SK-N-SH (cell line): ENCODE measurements around the gene KIF1A. TPM values are rescaled to one million over a fixed set of nuclear protein-coding genes. Genes with fewer than 3 reads are reported as not detected.

Source experiments
- CTCF ChIA-PET: fragments of 300-600, 350-600 bp; formaldehyde crosslinking; extraction: SDS; loops from one replicate; lab custom pipeline; 2021; lab: Yijun Ruan, JAX
- POLR2A ChIA-PET: fragments of 350-600 bp; sonication (Branson Sonifier 250); formaldehyde crosslinking; extraction: SDS; loops from one replicate; lab custom pipeline; 2020; ENCODE audit warnings: antibody characterized with exemption, inconsistent platforms; lab: Yijun Ruan, JAX
- DNase-seq: peaks from one replicate; pipeline ENCODE4 v3.0.0; 2012
- H2AFZ ChIP-seq: fragments of 200-600 bp; sonication (generic); 2 replicates; pipeline ENCODE4 v1.8.1; 2016; ENCODE audit warnings: antibody characterized with exemption, mild to moderate bottlenecking, low read depth
- H3F3A ChIP-seq: fragments of 200-600 bp; sonication (generic); replicated peaks from 2 replicates; pipeline ENCODE3; 2016; ENCODE audit warnings: antibody characterized with exemption, mild to moderate bottlenecking; ENCODE audit not compliant: insufficient read depth
- H3K27ac ChIP-seq, 2 experiments: fragments of 200-500 bp in 1 of 2; fragments of 200-600 bp in 1 of 2; sonication (Bioruptor generic) in 1 of 2; sonication (generic), shearing (Covaris generic) in 1 of 2; 2 replicates each; pipeline versions ENCODE4 v1.5.1 to v1.6.1; 2014 to 2016; ENCODE audit warnings: low read depth in 2 of 2, inconsistent platforms in 1 of 2, low read length in 1 of 2, mild to moderate bottlenecking in 1 of 2, mixed read lengths in 1 of 2
- H3K27me3 ChIP-seq: fragments of 200-600 bp; sonication (generic), shearing (Covaris generic); 2 replicates; pipeline ENCODE4 v1.6.1; 2016; ENCODE audit warnings: mixed run types; ENCODE audit not compliant: insufficient read depth
- H3K36me3 ChIP-seq, 2 experiments: fragments of 200-500 bp in 1 of 2; fragments of 200-600 bp in 1 of 2; sonication (Bioruptor generic) in 1 of 2; sonication (generic) in 1 of 2; replicated peaks in 1 of 2; 2 replicates each; pipeline versions ENCODE3 to v1.5.1; 2014 to 2016; ENCODE audit warnings: low read length in 1 of 2, mild to moderate bottlenecking in 1 of 2; ENCODE audit not compliant: insufficient read depth in 2 of 2, control insufficient read depth in 1 of 2
- H3K4me1 ChIP-seq, 2 experiments: fragments of 200-500 bp in 1 of 2; fragments of 200-600 bp in 1 of 2; sonication (Bioruptor generic) in 1 of 2; sonication (generic), shearing (Covaris generic) in 1 of 2; 2 replicates each; pipeline versions ENCODE4 v1.5.1 to v1.6.1; 2014 to 2016; ENCODE audit warnings: low read depth in 1 of 2, low read length in 1 of 2, mixed run types in 1 of 2; ENCODE audit not compliant: insufficient read depth in 2 of 2, control insufficient read depth in 1 of 2
- H3K4me2 ChIP-seq: fragments of 200-600 bp; sonication (generic), shearing (Covaris generic); 2 replicates; pipeline ENCODE4 v1.6.1; 2017; ENCODE audit warnings: mixed run types
- H3K4me3 ChIP-seq, 2 experiments: fragments of 200-500 bp in 1 of 2; fragments of 200-600 bp in 1 of 2; sonication (Bioruptor generic) in 1 of 2; sonication (generic), shearing (Covaris generic) in 1 of 2; 2 replicates each; pipeline versions ENCODE4 v1.5.1 to v1.8.1; 2014 to 2016; ENCODE audit warnings: low read depth in 2 of 2, inconsistent platforms in 1 of 2, low read length in 1 of 2, mild to moderate bottlenecking in 1 of 2, mixed read lengths in 1 of 2, moderate library complexity in 1 of 2
- H3K79me2 ChIP-seq: fragments of 200-600 bp; sonication (generic); 2 replicates; pipeline ENCODE4 v1.8.1; 2017; ENCODE audit warnings: mild to moderate bottlenecking; ENCODE audit not compliant: insufficient read depth
- H3K9ac ChIP-seq: fragments of 200-600 bp; sonication (generic); 2 replicates; pipeline ENCODE4 v1.6.1; 2017; ENCODE audit warnings: mixed run types
- H3K9me2 ChIP-seq: fragments of 200-600 bp; sonication (generic); 2 replicates; pipeline ENCODE4 v1.6.1; 2017; ENCODE audit warnings: mixed run types
- H3K9me3 ChIP-seq: fragments of 200-600 bp; sonication (generic); 2 replicates; pipeline ENCODE4 v1.6.1; 2017; ENCODE audit warnings: mixed run types, mild to moderate bottlenecking, moderate library complexity
- H4K20me1 ChIP-seq: fragments of 200-600 bp; sonication (generic); 2 replicates; pipeline ENCODE4 v1.6.1; 2017; ENCODE audit warnings: mild to moderate bottlenecking, mixed run types; ENCODE audit not compliant: insufficient read depth
- EP300 ChIP-seq, 2 experiments: IDR thresholded peaks; 2 replicates each; pipeline versions ENCODE4 v1.4.0 to v1.6.1; 2012; ENCODE audit warnings: borderline replicate concordance in 1 of 2, low read depth in 1 of 2, low read length in 1 of 2
- MEF2A ChIP-seq: IDR thresholded peaks from 2 replicates; pipeline ENCODE4 v1.4.0; 2012; ENCODE audit warnings: low read depth, borderline replicate concordance
- MXI1 ChIP-seq: IDR thresholded peaks from 2 replicates; pipeline ENCODE4 v1.6.1; 2012; ENCODE audit warnings: mild to moderate bottlenecking, low read depth, low read length, improper control_type of control experiment
- NRF1 ChIP-seq: IDR thresholded peaks from 2 replicates; pipeline ENCODE4 v1.6.1; 2012; ENCODE audit warnings: low read depth, mild to moderate bottlenecking, low read length
- POLR2AphosphoS5 ChIP-seq: IDR thresholded peaks from 2 replicates; pipeline ENCODE4 v1.6.1; 2012; ENCODE audit warnings: low read depth, low read length
- SIN3A ChIP-seq: IDR thresholded peaks from 2 replicates; pipeline ENCODE4 v1.6.1; 2012; ENCODE audit warnings: low read depth, mild to moderate bottlenecking, low read length, moderate library complexity, borderline replicate concordance
- TAF1 ChIP-seq: IDR thresholded peaks from 2 replicates; pipeline ENCODE4 v1.6.1; 2012; ENCODE audit warnings: low read depth, mild to moderate bottlenecking, low read length, moderate library complexity, borderline replicate concordance
- WGBS: methylation state at CpG from one replicate; pipeline ENCODE4 v1.1.6; 2017; ENCODE audit warnings: low lambda C conversion rate; 5-methylcytosine and 5-hydroxymethylcytosine counted together
- polyA plus RNA-seq, 3 experiments: library from polyadenylated mRNA; depleted of rRNA; stranded (reverse); fragments of >200 nt; gene quantifications; 2 replicates each; pipeline ENCODE4 v1.2.3, GENCODE V29; 2012
- TF ChIP-seq, protein P1 (sequence below): fragments of 200-600 bp; sonication (generic); IDR thresholded peaks from 2 replicates; pipeline ENCODE4 v1.6.1; 2017; ENCODE audit warnings: antibody characterized with exemption, mild to moderate bottlenecking, moderate library complexity
- TF ChIP-seq, protein P2 (sequence below): IDR thresholded peaks from 2 replicates; pipeline ENCODE4 v1.6.1; 2012; ENCODE audit warnings: mild to moderate bottlenecking, low read depth, low read length, moderate library complexity

KIF1A gene
- polyA plus RNA-seq, 1 of the 3 experiments (the other 2 are of a cell fraction): 0.21 TPM

DNA sequence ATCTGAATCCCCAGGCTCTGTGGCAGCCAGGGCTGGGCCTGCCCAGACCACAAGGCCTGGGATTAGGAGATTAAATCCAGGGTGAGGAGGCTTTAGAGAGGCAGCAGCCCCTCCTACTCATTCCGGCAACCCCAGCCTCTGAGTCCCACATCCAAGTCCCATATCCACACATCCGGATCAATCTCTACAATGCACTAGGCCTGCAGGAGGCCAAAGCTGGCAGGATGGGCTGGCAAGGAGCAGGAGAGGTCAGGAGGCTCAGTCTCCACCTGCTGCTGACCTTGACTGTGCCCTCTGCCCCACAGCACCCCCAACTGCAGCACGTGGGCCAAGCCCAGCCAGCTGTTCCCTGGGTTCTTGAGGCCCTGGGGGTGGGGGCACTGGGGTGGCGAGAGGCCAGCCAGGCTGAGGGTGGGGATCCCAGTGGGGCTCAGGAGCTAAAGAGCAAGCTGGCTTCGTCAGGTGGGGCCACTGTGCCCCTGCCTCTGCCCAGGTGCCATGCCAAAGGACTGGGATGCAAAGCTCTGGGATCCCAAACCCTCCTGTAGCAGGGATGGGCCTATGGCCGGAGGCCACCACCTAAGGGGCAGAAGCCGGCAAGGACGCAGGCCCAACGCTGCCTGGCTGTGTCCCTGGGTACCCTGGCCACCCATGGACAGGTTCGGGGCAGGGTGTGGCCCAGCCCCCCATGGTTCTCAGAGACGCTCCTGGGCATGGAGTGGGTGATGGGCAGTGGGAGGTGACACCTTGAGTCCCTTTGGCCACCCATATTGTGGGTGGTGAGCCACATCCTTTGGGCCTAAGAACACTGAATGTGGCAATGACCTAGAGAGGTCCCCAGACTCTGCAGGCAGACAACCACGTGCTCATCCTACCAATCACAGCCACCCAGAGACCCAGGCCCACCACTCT, 3.2 kb downstream of the KIF1A start:
- Histone ChIP-seq H3K9ac (no peak overlapping the region), H4K20me1 (no peaks in the 10 kb centered on the region), H3K27me3 (peaks cover 29% of the 10 kb centered on the region), H3K27ac (no peak overlapping the region), H3K4me3 (no peak overlapping the region), H3K79me2 (no peaks in the 10 kb centered on the region), H3K36me3 (no peaks in the 10 kb centered on the region), H3K9me2 (no peaks in the 10 kb centered on the region), H2AFZ (no peak overlapping the region), H3K4me1 (peaks cover 0 to 14% of the 10 kb centered on the region in 2 experiments; a peak in 1 of 4 replicates), H3K4me2 (no peak overlapping the region), H3K9me3 (no peaks in the 10 kb centered on the region), H3F3A (no peaks in the 10 kb centered on the region)
- WGBS: 53% methylated on average over 3 of the region's 12 CpGs
- POLR2A ChIA-PET: no interaction called here
- CTCF ChIA-PET: interaction anchor here (6.8 kb wide), 1 partner anchor 22 kb away, joined by 50 read pairs; no protein-coding TSS in a partner anchor
- no peak for DNase-seq
- no peak for TF ChIP-seq MXI1
- TF ChIP-seq TAF1: no peak
- TF ChIP-seq, protein P1, sequence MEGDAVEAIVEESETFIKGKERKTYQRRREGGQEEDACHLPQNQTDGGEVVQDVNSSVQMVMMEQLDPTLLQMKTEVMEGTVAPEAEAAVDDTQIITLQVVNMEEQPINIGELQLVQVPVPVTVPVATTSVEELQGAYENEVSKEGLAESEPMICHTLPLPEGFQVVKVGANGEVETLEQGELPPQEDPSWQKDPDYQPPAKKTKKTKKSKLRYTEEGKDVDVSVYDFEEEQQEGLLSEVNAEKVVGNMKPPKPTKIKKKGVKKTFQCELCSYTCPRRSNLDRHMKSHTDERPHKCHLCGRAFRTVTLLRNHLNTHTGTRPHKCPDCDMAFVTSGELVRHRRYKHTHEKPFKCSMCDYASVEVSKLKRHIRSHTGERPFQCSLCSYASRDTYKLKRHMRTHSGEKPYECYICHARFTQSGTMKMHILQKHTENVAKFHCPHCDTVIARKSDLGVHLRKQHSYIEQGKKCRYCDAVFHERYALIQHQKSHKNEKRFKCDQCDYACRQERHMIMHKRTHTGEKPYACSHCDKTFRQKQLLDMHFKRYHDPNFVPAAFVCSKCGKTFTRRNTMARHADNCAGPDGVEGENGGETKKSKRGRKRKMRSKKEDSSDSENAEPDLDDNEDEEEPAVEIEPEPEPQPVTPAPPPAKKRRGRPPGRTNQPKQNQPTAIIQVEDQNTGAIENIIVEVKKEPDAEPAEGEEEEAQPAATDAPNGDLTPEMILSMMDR: no peak
- TF ChIP-seq, protein P2, sequence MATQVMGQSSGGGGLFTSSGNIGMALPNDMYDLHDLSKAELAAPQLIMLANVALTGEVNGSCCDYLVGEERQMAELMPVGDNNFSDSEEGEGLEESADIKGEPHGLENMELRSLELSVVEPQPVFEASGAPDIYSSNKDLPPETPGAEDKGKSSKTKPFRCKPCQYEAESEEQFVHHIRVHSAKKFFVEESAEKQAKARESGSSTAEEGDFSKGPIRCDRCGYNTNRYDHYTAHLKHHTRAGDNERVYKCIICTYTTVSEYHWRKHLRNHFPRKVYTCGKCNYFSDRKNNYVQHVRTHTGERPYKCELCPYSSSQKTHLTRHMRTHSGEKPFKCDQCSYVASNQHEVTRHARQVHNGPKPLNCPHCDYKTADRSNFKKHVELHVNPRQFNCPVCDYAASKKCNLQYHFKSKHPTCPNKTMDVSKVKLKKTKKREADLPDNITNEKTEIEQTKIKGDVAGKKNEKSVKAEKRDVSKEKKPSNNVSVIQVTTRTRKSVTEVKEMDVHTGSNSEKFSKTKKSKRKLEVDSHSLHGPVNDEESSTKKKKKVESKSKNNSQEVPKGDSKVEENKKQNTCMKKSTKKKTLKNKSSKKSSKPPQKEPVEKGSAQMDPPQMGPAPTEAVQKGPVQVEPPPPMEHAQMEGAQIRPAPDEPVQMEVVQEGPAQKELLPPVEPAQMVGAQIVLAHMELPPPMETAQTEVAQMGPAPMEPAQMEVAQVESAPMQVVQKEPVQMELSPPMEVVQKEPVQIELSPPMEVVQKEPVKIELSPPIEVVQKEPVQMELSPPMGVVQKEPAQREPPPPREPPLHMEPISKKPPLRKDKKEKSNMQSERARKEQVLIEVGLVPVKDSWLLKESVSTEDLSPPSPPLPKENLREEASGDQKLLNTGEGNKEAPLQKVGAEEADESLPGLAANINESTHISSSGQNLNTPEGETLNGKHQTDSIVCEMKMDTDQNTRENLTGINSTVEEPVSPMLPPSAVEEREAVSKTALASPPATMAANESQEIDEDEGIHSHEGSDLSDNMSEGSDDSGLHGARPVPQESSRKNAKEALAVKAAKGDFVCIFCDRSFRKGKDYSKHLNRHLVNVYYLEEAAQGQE: no peak
- no peak for TF ChIP-seq MEF2A
- no peak for TF ChIP-seq POLR2AphosphoS5
- TF ChIP-seq EP300 (IDR thresholded peaks at IDR 0.05; ENCODE audit: borderline replicate concordance in 1 of 2, low read depth in 1 of 2, low read length in 1 of 2): no peak
- no peak for TF ChIP-seq NRF1
- no peak for TF ChIP-seq SIN3A
